Keratinocyte (primary cell): ENCODE data around the gene FCGR2B.

Experiments used
- CTCF ChIP-seq, 3 experiments: IDR thresholded peaks in 1 of 3; conservative IDR thresholded peaks in 1 of 3; optimal IDR thresholded peaks in 1 of 3; 2 replicates in 2 of 3; 3 replicates in 1 of 3; pipeline versions ENCODE3 to v1.5.1; 2011; ENCODE audit warnings: low read length in 3 of 3, mild to moderate bottlenecking in 3 of 3, moderate library complexity in 2 of 3, control low read depth in 1 of 3, inconsistent platforms in 1 of 3; ENCODE audit not compliant: insufficient read depth in 2 of 3; ENCODE audit errors: extremely low read depth in 1 of 3
- EZH2 ChIP-seq: IDR thresholded peaks from one replicate; pipeline ENCODE4 v1.6.1; 2012; ENCODE audit warnings: inconsistent platforms, mild to moderate bottlenecking, low read length, moderate library complexity

GRCh38 chr1:161691846-161692245 lies 28.9 kb downstream of the FCGR2B start:
- TF ChIP-seq CTCF (optimal IDR thresholded peaks at IDR 0.05 in 1 of 3, IDR thresholded peaks at IDR 0.05 in 1 of 3, conservative IDR thresholded peaks at IDR 0.05 in 1 of 3; ENCODE audit: extremely low read depth in 1 of 3, insufficient read depth in 2 of 3, low read length in 3 of 3) (no peak), EZH2 (no peak)
